GM12878 (cell line): ENCODE measurements around the gene RIPOR1. TPM values are rescaled to one million over a fixed set of nuclear protein-coding genes. Genes with fewer than 3 reads are reported as not detected.

Experiments used
- ATAC-seq: fragments of 200-7000 bp; cut with Tn5 transposase; 3 replicates; pipeline ENCODE4 v1.9.1; 2020; ENCODE audit warnings: mild to moderate bottlenecking, moderate library complexity
- Bru-seq: library from RNA; stranded (reverse); fragments of 400-500 nt; gene quantifications from one replicate; lab custom pipeline; 2021; lab: Mats Ljungman, UMichigan
- BruChase-seq, 2 experiments: library from RNA; stranded (reverse); fragments of 400-500 nt; gene quantifications; one replicate each; lab custom pipeline; 2021; lab: Mats Ljungman, UMichigan
- BruUV-seq: library from RNA; stranded (reverse); fragments of 400-500 nt; replicated peaks from 2 replicates; lab custom pipeline; 2021; lab: Mats Ljungman, UMichigan
- CTCF ChIA-PET: fragments of 300-600 bp; sonication (Branson Sonifier 250); formaldehyde crosslinking; extraction: SDS; loops from one replicate; lab custom pipeline; 2021; ENCODE audit warnings: inconsistent platforms; lab: Yijun Ruan, JAX
- POLR2A ChIA-PET: fragments of 350-600 bp; formaldehyde crosslinking; extraction: SDS; loops from one replicate; lab custom pipeline; 2021; ENCODE audit warnings: inconsistent platforms; lab: Charles Lee
- RAD21 ChIA-PET: fragments of 300-600 bp; sonication (Branson Sonifier 250); formaldehyde crosslinking; loops from one replicate; lab custom pipeline; 2023; ENCODE audit warnings: antibody characterized with exemption; ENCODE audit not compliant: unreplicated experiment; lab: Charles Lee
- SMC1A ChIA-PET: fragments of 300-600 bp; sonication (Branson Sonifier 250); formaldehyde crosslinking; loops from one replicate; lab custom pipeline; 2023; ENCODE audit not compliant: unreplicated experiment, uncharacterized antibody; lab: Charles Lee
- DNase-seq: peaks from one replicate; pipeline ENCODE4 v3.0.0-alpha.2; 2011; ENCODE audit warnings: low read depth, low spot score
- FAIRE-seq: peaks from 3 replicates; lab custom pipeline; 2011; peaks lifted over from hg19 to GRCh38; lab: Jason Lieb, UNC
- H2AFZ ChIP-seq: 2 replicates; pipeline ENCODE4 v1.6.0; 2011; ENCODE audit warnings: low read depth, low read length, control low read depth; ENCODE audit not compliant: control insufficient read depth
- H3K27ac ChIP-seq: 2 replicates; pipeline ENCODE4 v1.5.1; 2011; ENCODE audit warnings: control low read depth; ENCODE audit not compliant: control insufficient read depth, insufficient read depth
- H3K27me3 ChIP-seq, 2 experiments: replicated peaks in 1 of 2; 2 replicates each; pipeline versions ENCODE4 v1.6.0 to v1.6.1; 2011; ENCODE audit warnings: low read length in 1 of 2; ENCODE audit not compliant: control insufficient read depth in 2 of 2, insufficient read depth in 2 of 2
- H3K36me3 ChIP-seq, 2 experiments: 2 replicates each; pipeline ENCODE4 v1.5.1; 2011; ENCODE audit warnings: low read length in 1 of 2; ENCODE audit not compliant: control insufficient read depth in 2 of 2, insufficient read depth in 2 of 2
- H3K4me1 ChIP-seq: 2 replicates; pipeline ENCODE4 v1.6.1; 2011; ENCODE audit warnings: mild to moderate bottlenecking, low read length, moderate library complexity, mixed read lengths; ENCODE audit not compliant: control insufficient read depth, insufficient read depth
- H3K4me2 ChIP-seq: 2 replicates; pipeline ENCODE4 v1.6.0; 2011; ENCODE audit warnings: control low read depth; ENCODE audit not compliant: control insufficient read depth, insufficient read depth
- H3K4me3 ChIP-seq: fragments of 200-600 bp; sonication (generic); 2 replicates; pipeline ENCODE4 v1.5.1; 2016
- H3K79me2 ChIP-seq: 2 replicates; pipeline ENCODE4 v1.6.0; 2011; ENCODE audit warnings: low read length; ENCODE audit not compliant: control insufficient read depth, insufficient read depth
- H3K9ac ChIP-seq: 2 replicates; pipeline ENCODE4 v1.8.0; 2011; ENCODE audit warnings: low read length, control low read depth, mixed read lengths; ENCODE audit not compliant: control insufficient read depth, insufficient read depth
- H3K9me3 ChIP-seq: replicated peaks from 3 replicates; pipeline ENCODE4 v1.5.1; 2011; ENCODE audit warnings: mild to moderate bottlenecking, low read length; ENCODE audit not compliant: control insufficient read depth, insufficient read depth
- H4K20me1 ChIP-seq: 2 replicates; pipeline ENCODE4 v1.6.0; 2011; ENCODE audit not compliant: control insufficient read depth, insufficient read depth
- BHLHE40 ChIP-seq, 2 experiments: fragments of 450-650 bp in 1 of 2; IDR thresholded peaks; 2 replicates each; pipeline ENCODE4 v1.6.1; 2011 to 2017; ENCODE audit warnings: low read depth in 2 of 2, borderline replicate concordance in 1 of 2, improper control_type of control experiment in 1 of 2, low read length in 1 of 2, mild to moderate bottlenecking in 1 of 2
- ETV6 ChIP-seq, 2 experiments: fragments of 450-650 bp in 1 of 2; IDR thresholded peaks in 1 of 2; conservative IDR thresholded peaks in 1 of 2; 2 replicates each; pipeline ENCODE4 v1.6.1; 2014; ENCODE audit warnings: antibody characterized with exemption in 1 of 2, borderline replicate concordance in 1 of 2, low read depth in 1 of 2, mild to moderate bottlenecking in 1 of 2, moderate library complexity in 1 of 2
- GABPA ChIP-seq: IDR thresholded peaks from 2 replicates; pipeline ENCODE4 v1.6.1; 2014; ENCODE audit warnings: antibody characterized with exemption, low read depth, mild to moderate bottlenecking, inconsistent platforms
- HDAC2 ChIP-seq: fragments of 200-600 bp; sonication (generic); IDR thresholded peaks from 2 replicates; pipeline ENCODE4 v1.6.1; 2017
- MEF2A ChIP-seq: IDR thresholded peaks from 2 replicates; pipeline ENCODE4 v1.6.1; 2011; ENCODE audit warnings: low read depth, mild to moderate bottlenecking, low read length, moderate library complexity; ENCODE audit not compliant: insufficient read depth
- NFYB ChIP-seq: IDR thresholded peaks from 2 replicates; pipeline ENCODE4 v1.6.1; 2011; ENCODE audit warnings: low read depth, mild to moderate bottlenecking, low read length, improper control_type of control experiment, moderate library complexity; ENCODE audit not compliant: insufficient read depth
- POLR2AphosphoS5 ChIP-seq: IDR thresholded peaks from 2 replicates; pipeline ENCODE4 v1.6.1; 2011; ENCODE audit warnings: mild to moderate bottlenecking, low read length, inconsistent platforms
- STAT1 ChIP-seq: fragments of 450-650 bp; conservative IDR thresholded peaks from 2 replicates; pipeline ENCODE4 v1.6.1; 2014; ENCODE audit warnings: antibody characterized with exemption, mild to moderate bottlenecking
- ZNF207 ChIP-seq: fragments of 450-650 bp; IDR thresholded peaks from 2 replicates; pipeline ENCODE4 v1.6.1; 2014; ENCODE audit warnings: antibody characterized with exemption, mild to moderate bottlenecking, borderline replicate concordance
- WGBS: methylation state at CpG from one replicate; pipeline ENCODE4 v1.1.6; 2016; ENCODE audit warnings: low lambda C conversion rate; ENCODE audit not compliant: insufficient replicate concordance, insufficient coverage; ENCODE audit errors: missing lambda C conversion rate; 5-methylcytosine and 5-hydroxymethylcytosine counted together
- in situ Hi-C: fragments of 300-500 bp; cut with MboI; formaldehyde crosslinking; loops from 9 replicates; pipeline ENCODE4 v1.14.3; 2018; ENCODE audit warnings: mixed read lengths
- intact Hi-C: fragments of 100-400 bp; cut with micrococcal nuclease; formaldehyde crosslinking; loops from one replicate; pipeline ENCODE4 v1.14.2; 2022; ENCODE audit not compliant: unreplicated experiment
- long read RNA-seq, 2 experiments: library from polyadenylated mRNA; unstranded; transcript quantifications; one replicate each; pipeline ENCODE4 v2.0.0, GENCODE V29; 2019 to 2020
- polyA minus RNA-seq, 3 experiments: library from RNA; depleted of rRNA, polyadenylated mRNA; stranded (reverse); fragments of >200 nt; gene quantifications; 2 replicates each; pipeline ENCODE4 v1.2.3, GENCODE V29; 2011
- polyA plus RNA-seq, 11 experiments: library from polyadenylated mRNA; depleted of rRNA in 4 of 11; unstranded in 6 of 11; stranded (reverse) in 5 of 11; fragments of >200 nt; fragmentation: Nextera tagmentation in 4 of 11; fragmentation: Illumina TruSeq in 1 of 11; extraction: Ambion mirVana in 4 of 11; extraction: Trizol in 1 of 11; gene quantifications; 1 replicate in 1 of 11; 2 replicates in 10 of 11; pipeline versions ENCODE4 v1.2.1 to v1.2.3, GENCODE V29; 2011 to 2016; ENCODE audit warnings: inconsistent platforms in 2 of 11, missing spikeins in 2 of 11, low read depth in 1 of 11
- total RNA-seq, 4 experiments: library from RNA; depleted of rRNA in 3 of 4; stranded (reverse); fragments of >200 nt in 3 of 4; fragmentation: Illumina TruSeq in 1 of 4; extraction: Trizol in 1 of 4; gene quantifications; 2 replicates each; pipeline versions ENCODE4 v1.2.1 to v1.2.3, GENCODE V29; 2013 to 2021

RIPOR1 gene
- 30.2 and 35.1 TPM in 2 replicates for total RNA-seq (2013; cell fraction: nucleolus; rRNA removed)
- total RNA-seq (2014; rRNA removed), result 5.2 and 7.0 TPM in 2 replicates
- total RNA-seq (2014; rRNA removed; fragmentation: Illumina TruSeq; extraction: Trizol), result 2.6 and 2.8 TPM in 2 replicates
- 28.5 and 37.0 TPM in 2 replicates for total RNA-seq (2021)
- 6.2 TPM for polyA plus RNA-seq (2011; ENCODE audit: low read depth)
- 1.2 and 2.0 TPM in 2 replicates for polyA plus RNA-seq (2011; rRNA removed)
- polyA plus RNA-seq (2011; cell fraction: cytosol; rRNA removed), result 1.1 and 1.9 TPM in 2 replicates
- 23.0 and 23.5 TPM in 2 replicates for polyA plus RNA-seq (2011; cell fraction: nucleus; rRNA removed)
- 21.5 and 24.4 TPM in 2 replicates for polyA plus RNA-seq (2012)
- 7.0 and 7.9 TPM in 2 replicates for polyA plus RNA-seq (2014; fragmentation: Illumina TruSeq; extraction: Trizol)
- polyA plus RNA-seq (2014; fragmentation: Nextera tagmentation; extraction: Ambion mirVana), result under 1 TPM; 0.13 to 0.47 TPM
- polyA plus RNA-seq (2014; rRNA removed), result 10.5 and 11.6 TPM in 2 replicates
- polyA plus RNA-seq (2016; fragmentation: Nextera tagmentation; extraction: Ambion mirVana), result 10 to 100 TPM; 12.9 to 15.9 TPM
- polyA minus RNA-seq (2011; rRNA and poly(A)+ RNA removed), result 2.4 and 3.7 TPM in 2 replicates
- polyA minus RNA-seq (2011; cell fraction: cytosol; rRNA and poly(A)+ RNA removed), result 3.3 and 3.7 TPM in 2 replicates
- 6.7 and 6.8 TPM in 2 replicates for polyA minus RNA-seq (2011; cell fraction: nucleus; rRNA and poly(A)+ RNA removed)
- percentile 68 among the genes with signal in this experiment for Bru-seq, nascent RNA
- percentile 81 among the genes with signal in this experiment for BruChase-seq, experiment 1, labeled RNA remaining after a 6-hour chase
- percentile 77 among the genes with signal in this experiment for BruChase-seq, experiment 2, labeled RNA remaining after a 2-hour chase
- long read RNA-seq, experiment 1, partial matches to known transcripts, result 0 of 1 reads
- long read RNA-seq, experiment 1, other reads (novel, unspliced or antisense), result 1 of 1 reads
- long read RNA-seq, experiment 2, partial matches to known transcripts, result 1 of 1 reads
- long read RNA-seq, experiment 2, other reads (novel, unspliced or antisense), result 0 of 1 reads

GRCh38 chr16:67528222-67528869 lies at the start of gene RIPOR1:
RIPOR1 (plus strand) TSS chr16:67528829; CDS start chr16:67538447, 9,618 bp downstream.
- H2AFZ ChIP-seq, result peak within 1 kb of the TSS; percentile 50
- no TSS peak for BruUV-seq
- H3K4me3 ChIP-seq, result peak within 1 kb of the TSS; percentile 90
- peak; percentile 49 for ATAC-seq
- peak within 1 kb of the TSS; percentile 61 for H3K9ac ChIP-seq
- no peak for FAIRE-seq
- H3K27me3 ChIP-seq, result no peaks in the 10 kb centered on the region
- H4K20me1 ChIP-seq, result no peaks in the 10 kb centered on the region
- SMC1A ChIA-PET, result interaction anchor here (1.4 to 1.6 kb wide), 2 partner anchors 11 to 139 kb away, joined by 5 to 6 read pairs; partner anchors contain the start of genes C16orf86 and ENKD1
- H3K79me2 ChIP-seq, result no peaks in the 10 kb centered on the region; the same call in 1 of the 2 replicates
- peak within 1 kb of the TSS; percentile 96 for H3K4me2 ChIP-seq
- peaks cover 34% of the 10 kb centered on the region for H3K4me1 ChIP-seq
- RAD21 ChIA-PET, result interaction anchor here (0.6 to 2.2 kb wide), 4 partner anchors 7 to 74 kb away, joined by 3 to 25 read pairs (median 8); partner anchors contain the start of gene ATP6V0D1
- intact Hi-C loops (loop anchor here (10.0 kb wide), 1 partner anchor 396 kb away; no protein-coding TSS in a partner anchor), in situ Hi-C loops (no loop called here)
- no peaks in the 10 kb centered on the region for H3K36me3 ChIP-seq
- no peak within 1 kb of the TSS; the same call in 1 of the 2 replicates for H3K27ac ChIP-seq
- CTCF ChIA-PET, result interaction anchor here (1.1 to 11.3 kb wide), 6 partner anchors 7 to 131 kb away, joined by 3 to 131 read pairs (median 6); partner anchors contain the start of genes ACD, CARMIL2 and CTCF
- TF ChIP-seq ZNF207 (no peak), ETV6 (conservative IDR thresholded peaks at IDR 0.05 in 1 of 2, IDR thresholded peaks at IDR 0.05 in 1 of 2; ENCODE audit: borderline replicate concordance in 1 of 2, low read depth in 1 of 2) (no peak), NFYB (no peak), BHLHE40 (IDR thresholded peaks at IDR 0.05; ENCODE audit: borderline replicate concordance in 1 of 2, low read depth in 2 of 2, low read length in 1 of 2) (no peak), GABPA (no peak), HDAC2 (no peak), POLR2AphosphoS5 (no peak), STAT1 (no peak), MEF2A (no peak)
- TF ChIP-seq, all 136 proteins: peak for 0
- no peak for DNase-seq
- POLR2A ChIA-PET, result interaction anchor here (1.6 to 5.7 kb wide), 3 partner anchors 7 to 34 kb away, joined by 4 to 56 read pairs (median 25); partner anchors contain the start of gene CTCF
- WGBS, result 56% methylated on average over 19 of the region's 45 CpGs
- no peaks in the 10 kb centered on the region for H3K9me3 ChIP-seq
